ENCODE data around the gene IFFO2.

- TF ChIP-seq CTCF (conservative IDR thresholded peaks at IDR 0.05; ENCODE audit: low read depth in 2 of 2) (peak in 1 of 2 experiments; percentile 28; a peak in 1 of 4 replicates), CREB1 (CRISPR knock-in tag; IDR thresholded peaks at IDR 0.05; ENCODE audit: low read depth) (no peak), EZH2phosphoT487 (IDR thresholded peaks at IDR 0.05; ENCODE audit: unreplicated experiment) (no peak), EZH2 (IDR thresholded peaks at IDR 0.05; ENCODE audit: low read depth, unreplicated experiment) (no peak), POLR2AphosphoS5 (IDR thresholded peaks at IDR 0.05; ENCODE audit: low read depth) (no peak), REST (IDR thresholded peaks at IDR 0.05; ENCODE audit: unreplicated experiment) (no peak), JUNB (IDR thresholded peaks at IDR 0.05; ENCODE audit: unreplicated experiment) (no peak), NANOG (IDR thresholded peaks at IDR 0.05; ENCODE audit: borderline replicate concordance) (no peak), ZNF114 (CRISPR knock-in tag; IDR thresholded peaks at IDR 0.05) (no peak), ZNF331 (CRISPR knock-in tag; IDR thresholded peaks at IDR 0.05; ENCODE audit: low read depth) (no peak), ZNF462 (CRISPR knock-in tag; IDR thresholded peaks at IDR 0.05) (no peak), ETS1 (IDR thresholded peaks at IDR 0.05) (no peak)
Measured at GRCh38 chr1:18945401-18945849, 11.1 kb downstream of the IFFO2 start.
